Left lung (tissue), 10 donors: ENCODE data around the gene TCAP. TPM values are rescaled to one million over a fixed set of nuclear protein-coding genes. Genes with fewer than 3 reads are reported as not detected.

Experiments
- ATAC-seq: fragments of 200-7000 bp; cut with Tn5 transposase; one replicate; pipeline ENCODE4 v1.9.1; 2020; ENCODE audit warnings: moderate library complexity
- DNase-seq, 4 donors: peaks; one replicate each; pipeline ENCODE4 v3.0.0-alpha.2; 2013 to 2020
- H3K27ac ChIP-seq, 2 donors: fragments of 200-600 bp; sonication (generic) in 1 of 2; one replicate each; pipeline versions ENCODE4 v1.5.0 to v1.8.0; 2020 to 2021
- H3K27me3 ChIP-seq, 2 donors: fragments of 200-600 bp; sonication (generic) in 1 of 2; one replicate each; pipeline versions ENCODE4 v1.5.0 to v1.8.0; 2020 to 2021
- H3K36me3 ChIP-seq, 2 donors: fragments of 200-600 bp; sonication (generic) in 1 of 2; one replicate each; pipeline versions ENCODE4 v1.5.0 to v1.8.0; 2020 to 2021
- H3K4me1 ChIP-seq, 2 donors: fragments of 200-600 bp; one replicate each; pipeline ENCODE4 v1.8.0; 2021
- H3K4me3 ChIP-seq, 2 donors: fragments of 200-600 bp; sonication (generic) in 1 of 2; one replicate each; pipeline versions ENCODE4 v1.5.0 to v1.8.0; 2020 to 2021; ENCODE audit warnings: mild to moderate bottlenecking in 1 of 2
- H3K9me3 ChIP-seq, 2 donors: fragments of 200-600 bp; sonication (generic) in 1 of 2; one replicate each; pipeline versions ENCODE4 v1.5.0 to v1.8.0; 2020 to 2021
- CTCF ChIP-seq, 2 donors: fragments of 200-600 bp; sonication (generic) in 1 of 2; IDR thresholded peaks; one replicate each; pipeline versions ENCODE4 v1.5.0 to v1.8.0; 2021; ENCODE audit warnings: antibody characterized with exemption in 2 of 2
- intact Hi-C, 2 donors: fragments of 100-400 bp; cut with DNase I; formaldehyde crosslinking; loops; one replicate each; pipeline versions ENCODE4 v1.11.2 to v1.14.2; 2022
- polyA plus RNA-seq, 6 donors: library from polyadenylated mRNA; unstranded; fragments of 120-200 nt; gene quantifications; one replicate each; pipeline ENCODE4 v1.2.1, GENCODE V29; 2013; ENCODE audit not compliant: insufficient read length in 6 of 6
- total RNA-seq, 2 donors: library from RNA; stranded (reverse); fragmentation: NEBNext Ultra II Directional; extraction: Animal tissue kit (Norgen Biotek cat#: 25700); gene quantifications; one replicate each; pipeline ENCODE4 v1.2.1, GENCODE V29; 2021
- donor health status: DM: no; HTN: yes; CAD: no.
- donor health status: DM: no; HTN: no; CAD: no.

TCAP gene
- total and polyA plus RNA-seq, 8 donors = 1.3 to 2.6 (median 1.8) TPM

DNA sequence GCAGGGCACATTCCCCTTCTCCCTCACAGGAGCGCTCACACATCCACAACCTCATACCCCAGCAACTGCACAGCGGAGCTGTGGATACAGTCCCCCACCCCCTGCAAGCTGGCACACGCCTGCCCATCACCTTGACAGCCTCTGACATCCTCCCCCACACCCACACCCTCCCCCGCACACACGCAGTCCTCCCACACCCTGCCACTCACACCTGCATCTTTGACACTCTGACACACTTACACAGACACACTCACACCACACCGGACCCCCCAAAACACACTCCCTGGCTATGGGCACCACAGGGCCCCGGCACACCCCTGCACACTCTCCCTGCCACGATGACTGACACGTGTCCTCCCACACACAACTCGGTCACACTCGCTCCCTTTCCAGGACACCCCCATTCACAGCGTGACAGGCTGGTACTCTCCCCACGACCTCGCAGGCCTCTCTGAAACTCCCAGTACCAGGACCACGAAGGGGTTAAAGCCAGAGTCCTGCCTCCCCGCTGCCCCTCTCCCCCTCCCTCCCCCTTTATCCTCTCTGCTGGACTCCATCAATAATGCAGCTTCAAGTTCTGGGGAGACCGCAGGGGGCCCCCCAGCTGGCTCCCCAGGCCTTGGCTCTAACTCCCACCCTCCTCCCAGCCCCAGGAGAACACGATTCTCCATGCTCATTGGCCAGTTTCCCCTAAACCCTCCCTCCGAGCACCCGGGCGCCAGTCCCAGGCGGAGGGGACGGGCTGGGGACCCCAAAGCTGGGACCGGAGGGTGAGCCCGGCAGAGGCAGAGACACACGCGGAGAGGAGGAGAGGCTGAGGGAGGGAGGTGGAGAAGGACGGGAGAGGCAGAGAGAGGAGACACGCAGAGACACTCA is 38.7 kb upstream of the TCAP start, which contains the start of gene PPP1R1B:
PPP1R1B (plus strand) TSS at position 782 of the 876 bp plus-strand sequence. CDS start 441 bp downstream, outside the sequence.
- intact Hi-C loops = no loop called here
- TF ChIP-seq CTCF (IDR thresholded peaks at IDR 0.05) = no peak
- Histone ChIP-seq H3K9me3 (no peaks in the 10 kb centered on the region), H3K4me3 (peak within 1 kb of the TSS; percentile 28 to 33), H3K27ac (no peak within 1 kb of the TSS), H3K27me3 (peaks cover 17 to 56% of the 10 kb centered on the region in 2 donors), H3K36me3 (no peaks in the 10 kb centered on the region), H3K4me1 (peaks cover 6 to 46% of the 10 kb centered on the region in 2 donors)
- no peak for ATAC-seq
- peak in 1 of 4 donors; percentile 59 for DNase-seq

- intact Hi-C loops = no loop called here
- H3K9me3 ChIP-seq = no peaks in the 10 kb centered on the region
- H3K27me3 ChIP-seq = peaks cover 17 to 62% of the 10 kb centered on the region in 2 donors
- ATAC-seq (no peak), DNase-seq (no peak)
- H3K4me3 ChIP-seq = peak overlapping the region; percentile 28 to 33
- H3K27ac ChIP-seq = no peak overlapping the region
- H3K4me1 ChIP-seq = peaks cover 6 to 47% of the 10 kb centered on the region in 2 donors
- TF ChIP-seq CTCF (IDR thresholded peaks at IDR 0.05) = no peak
- H3K36me3 ChIP-seq = no peaks in the 10 kb centered on the region
Observed at GRCh38 chr17:39627047-39627711, 38.0 kb upstream of the TCAP start.

DNA sequence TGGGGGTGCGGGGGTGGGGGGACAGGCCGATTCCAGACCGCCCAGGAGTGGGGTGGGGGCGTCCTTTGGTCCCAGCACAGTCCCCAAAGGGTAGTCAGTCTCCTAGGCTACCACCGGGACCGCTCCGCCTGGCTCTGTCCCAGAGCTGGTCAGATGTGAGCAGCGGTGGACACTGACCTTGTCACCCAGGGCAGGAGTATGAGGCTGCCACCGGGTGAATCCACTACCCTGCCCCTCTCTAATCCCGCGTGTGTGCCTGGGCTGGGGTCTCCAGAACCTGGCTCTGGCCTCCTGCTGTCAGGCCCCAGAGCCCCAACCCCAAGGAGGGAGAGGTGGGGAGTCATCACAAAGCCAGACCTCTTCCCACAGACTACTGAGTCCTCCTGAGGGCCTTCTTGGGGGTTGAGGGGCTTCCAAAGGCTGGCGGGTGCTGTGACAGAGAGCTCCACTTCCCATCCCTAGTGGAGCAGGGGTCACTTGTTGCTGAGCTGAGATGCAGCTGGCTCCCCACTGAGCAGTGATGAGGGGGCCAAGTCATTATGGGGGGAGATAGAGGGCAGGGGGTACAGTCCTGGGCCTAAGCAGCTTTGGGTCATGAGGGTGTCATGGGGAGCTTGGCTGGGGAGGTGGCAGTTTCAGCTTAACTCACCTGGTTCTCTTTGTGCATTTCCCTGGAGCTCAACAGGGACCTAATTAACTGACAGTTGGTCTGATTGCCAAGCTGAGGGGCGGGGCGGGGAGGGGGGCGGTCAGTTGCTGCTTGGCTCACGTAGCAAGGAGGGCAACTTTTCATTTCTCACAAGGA is 37.2 kb upstream of the TCAP start:
- H3K27ac ChIP-seq = no peak overlapping the region
- peak overlapping the region in 1 of 2 donors; percentile 33 for H3K4me3 ChIP-seq
- peaks cover 6 to 43% of the 10 kb centered on the region in 2 donors for H3K4me1 ChIP-seq
- ATAC-seq = no peak
- H3K27me3 ChIP-seq = peaks cover 17 to 64% of the 10 kb centered on the region in 2 donors
- TF ChIP-seq CTCF (IDR thresholded peaks at IDR 0.05) = no peak
- no peak for DNase-seq
- no peaks in the 10 kb centered on the region for H3K36me3 ChIP-seq
- intact Hi-C loops = no loop called here
- H3K9me3 ChIP-seq = no peaks in the 10 kb centered on the region

DNA sequence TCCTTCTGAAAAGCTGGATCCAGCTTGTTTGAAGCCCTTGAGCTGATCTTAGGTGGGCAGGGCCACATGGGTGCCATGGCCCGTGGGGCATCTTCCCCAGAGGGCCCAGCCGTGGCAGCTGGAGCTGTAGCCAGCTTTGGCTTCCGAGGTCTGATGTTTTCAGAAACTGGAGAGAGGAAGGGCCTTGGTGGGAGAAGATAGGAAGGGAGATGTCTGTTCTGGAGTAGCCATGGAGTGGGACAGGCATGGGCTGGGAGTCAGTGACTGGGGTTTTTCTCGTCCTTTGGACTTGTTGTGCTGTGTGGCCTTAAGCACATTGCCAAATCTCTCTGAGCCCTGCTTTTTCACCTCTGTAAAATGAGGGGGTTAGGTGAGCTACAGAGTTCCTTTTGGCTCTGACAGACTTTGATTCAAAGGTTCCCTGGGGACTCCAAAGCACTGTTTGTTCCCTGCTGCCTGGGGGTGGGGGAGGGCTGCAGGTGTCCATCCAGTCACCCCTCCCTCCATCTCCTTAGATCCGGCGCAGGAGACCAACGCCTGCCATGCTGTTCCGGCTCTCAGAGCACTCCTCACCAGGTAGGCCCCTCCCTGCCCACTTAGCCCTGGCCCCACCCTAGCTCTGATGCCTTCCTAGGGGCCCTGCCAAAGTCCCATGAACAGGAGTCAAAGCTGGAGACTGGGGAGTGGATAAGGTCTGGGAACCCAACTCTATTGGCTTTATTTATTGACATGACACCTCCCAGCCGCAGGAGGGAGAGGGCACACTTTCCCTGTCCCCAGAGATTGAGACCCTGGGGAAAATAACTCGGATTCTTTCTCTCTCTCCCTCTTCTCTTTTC is 36.3 kb upstream of the TCAP start:
- H3K27me3 ChIP-seq = peaks cover 17 to 64% of the 10 kb centered on the region in 2 donors
- DNase-seq (peak in 1 of 4 donors; percentile 76), ATAC-seq (peak; percentile 76)
- peak overlapping the region; percentile 13 to 39 for H3K27ac ChIP-seq
- no peaks in the 10 kb centered on the region for H3K36me3 ChIP-seq
- intact Hi-C loops = no loop called here
- H3K9me3 ChIP-seq = no peaks in the 10 kb centered on the region
- no peak for TF ChIP-seq CTCF (IDR thresholded peaks at IDR 0.05)
- H3K4me1 ChIP-seq = peaks cover 6 to 35% of the 10 kb centered on the region in 2 donors
- H3K4me3 ChIP-seq = no peak overlapping the region
